Measurements from ENCODE around the gene SNX1.
A peak's percentile ranks its signal among the peaks of the same experiment; 100 is the strongest.
"Not testable (repeated sequence)": the region's sequence is repeated elsewhere in the genome, so short reads cannot be mapped to it uniquely, and the experiment has no call there.

SNX1 gene

GRCh38 chr15:64095795-64096667, at the start of gene SNX1:
SNX1 (plus strand) TSS chr15:64095982; CDS start chr15:64096014, 32 bp downstream.
- Histone ChIP-seq H3K27me3 (ENCODE audit: control insufficient read depth, insufficient read depth, low read length) (no peaks in the 10 kb centered on the region), H3K9ac (ENCODE audit: low read length) (peak within 1 kb of the TSS; percentile 74), H3K27ac (ENCODE audit: low read depth, low read length) (peak within 1 kb of the TSS; percentile 85), H3K36me3 (ENCODE audit: control insufficient read depth, insufficient read depth, low read length) (no peaks in the 10 kb centered on the region), H3K4me3 (ENCODE audit: low read length) (peak within 1 kb of the TSS; percentile 91), H3K4me1 (ENCODE audit: control insufficient read depth, insufficient read depth, low read length) (peaks cover 15% of the 10 kb centered on the region)

DNA sequence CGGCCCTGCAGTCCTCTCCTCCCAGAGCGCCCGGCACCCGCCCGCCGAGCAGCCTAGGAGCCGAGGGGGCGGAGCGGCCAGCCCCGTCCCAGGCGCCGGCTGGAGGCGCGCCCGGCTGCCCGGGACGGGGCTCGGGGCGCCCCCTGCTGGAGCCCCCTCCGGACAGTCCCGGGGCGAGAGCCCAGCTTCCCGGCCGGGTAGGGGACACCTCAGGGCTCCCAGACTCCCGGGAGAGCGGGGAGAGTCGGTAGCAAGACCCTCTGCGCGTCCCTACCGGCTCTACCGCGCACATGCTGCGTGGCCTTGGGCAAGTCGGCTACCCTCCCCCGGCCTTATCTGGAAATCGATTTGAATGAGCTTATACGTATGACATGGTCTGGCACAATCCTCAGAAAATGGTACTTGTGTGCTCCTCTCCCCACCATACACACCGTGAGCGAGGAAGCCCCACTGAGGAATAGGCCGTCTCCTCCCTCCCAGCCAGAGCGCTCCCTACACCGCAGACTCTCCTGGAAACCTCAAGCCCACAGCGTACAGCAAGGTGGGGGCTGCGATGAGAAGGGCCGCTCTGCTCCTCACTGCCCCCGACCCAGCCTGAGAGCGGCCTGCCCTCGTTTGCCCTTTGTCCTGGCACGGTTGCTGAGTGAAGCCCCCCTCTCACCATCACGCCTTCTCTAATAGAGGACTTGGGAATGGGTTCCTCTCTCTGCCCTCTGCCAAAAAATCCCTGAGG, 49.2 kb upstream of the SNX1 start, which contains the start of gene DAPK2:
Gene DAPK2, minus strand, starts transcription at position 65 of the 733 bp plus-strand sequence. CDS start 6,224 bp downstream, outside the sequence.
- H3K4me1 ChIP-seq (ENCODE audit: control insufficient read depth, insufficient read depth, low read length) = no peaks in the 10 kb centered on the region
- H3K27ac ChIP-seq (ENCODE audit: low read depth, low read length) = no peak within 1 kb of the TSS
- H3K4me3 ChIP-seq (ENCODE audit: low read length) = peak within 1 kb of the TSS; percentile 58
- H3K9ac ChIP-seq (ENCODE audit: low read length) = peak within 1 kb of the TSS; percentile 14
- no peaks in the 10 kb centered on the region for H3K27me3 ChIP-seq (ENCODE audit: control insufficient read depth, insufficient read depth, low read length)
- no peaks in the 10 kb centered on the region for H3K36me3 ChIP-seq (ENCODE audit: control insufficient read depth, insufficient read depth, low read length)

GRCh38 chr15:64048781-64049460, 46.9 kb upstream of the SNX1 start:
- Histone ChIP-seq H3K4me3 (ENCODE audit: low read length) (no peak overlapping the region), H3K27me3 (ENCODE audit: control insufficient read depth, insufficient read depth, low read length) (no peaks in the 10 kb centered on the region), H3K4me1 (ENCODE audit: control insufficient read depth, insufficient read depth, low read length) (no peaks in the 10 kb centered on the region), H3K36me3 (ENCODE audit: control insufficient read depth, insufficient read depth, low read length) (no peaks in the 10 kb centered on the region), H3K27ac (ENCODE audit: low read depth, low read length) (no peak overlapping the region), H3K9ac (ENCODE audit: low read length) (no peak overlapping the region)

DNA sequence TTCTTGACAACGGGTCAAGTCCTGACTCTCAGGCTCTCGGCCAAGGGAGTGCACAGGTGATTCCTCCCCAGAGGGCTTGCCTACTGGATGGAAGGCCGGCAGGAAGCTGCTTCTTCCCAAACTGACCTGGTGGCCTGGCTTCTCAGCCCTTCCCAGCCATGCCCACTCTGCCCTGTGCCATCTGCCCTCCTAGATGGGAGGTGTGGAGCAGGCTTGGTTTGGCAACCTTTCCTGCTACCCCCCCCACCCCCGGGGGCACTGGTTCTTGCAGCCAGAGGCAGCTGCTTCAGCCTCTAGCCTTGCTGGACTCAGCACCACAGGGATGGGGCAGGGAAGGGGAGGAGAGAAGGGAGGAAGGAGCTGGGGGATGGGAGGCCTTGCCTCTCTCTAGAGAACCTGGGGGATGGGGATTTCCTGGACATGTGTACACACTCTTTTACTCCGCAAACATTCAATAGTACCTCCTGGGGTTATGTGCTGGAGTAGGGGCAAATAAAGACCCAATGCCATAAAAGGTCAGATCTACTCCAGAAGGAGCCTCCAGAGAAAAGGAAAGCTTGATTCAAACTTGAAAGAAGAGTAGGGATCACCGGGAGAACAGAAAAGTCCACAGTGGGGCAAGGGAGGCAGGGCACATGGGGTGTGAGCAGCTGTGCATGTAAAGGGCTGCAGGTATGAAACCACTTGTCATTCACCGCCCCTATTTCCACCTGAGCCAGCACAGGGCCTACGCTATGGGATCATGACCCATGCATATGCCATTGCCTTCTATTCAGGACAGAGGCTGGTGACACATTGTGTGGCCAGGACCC, 45.3 kb upstream of the SNX1 start:
- no peak overlapping the region for H3K4me3 ChIP-seq (ENCODE audit: low read length)
- no peaks in the 10 kb centered on the region for H3K4me1 ChIP-seq (ENCODE audit: control insufficient read depth, insufficient read depth, low read length)
- H3K27ac ChIP-seq (ENCODE audit: low read depth, low read length) = no peak overlapping the region
- no peaks in the 10 kb centered on the region for H3K36me3 ChIP-seq (ENCODE audit: control insufficient read depth, insufficient read depth, low read length)
- H3K9ac ChIP-seq (ENCODE audit: low read length) = no peak overlapping the region
- no peaks in the 10 kb centered on the region for H3K27me3 ChIP-seq (ENCODE audit: control insufficient read depth, insufficient read depth, low read length)

DNA sequence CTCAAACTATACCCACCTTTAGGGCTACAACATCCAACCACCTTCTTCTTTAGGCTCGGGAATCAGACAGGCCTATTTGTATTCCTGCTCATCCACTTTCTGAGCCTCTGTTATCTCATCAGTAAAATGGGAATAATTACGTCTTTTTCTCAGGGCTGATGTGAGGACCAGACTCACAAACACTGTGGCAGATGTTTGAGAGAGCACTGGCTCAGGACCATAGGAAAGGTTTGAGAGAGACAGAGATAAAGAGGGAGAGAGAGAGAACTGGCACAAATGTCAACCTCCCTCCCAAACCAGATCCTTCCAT, 44.7 kb upstream of the SNX1 start:
- Histone ChIP-seq H3K36me3 (ENCODE audit: control insufficient read depth, insufficient read depth, low read length) (no peaks in the 10 kb centered on the region), H3K9ac (ENCODE audit: low read length) (no peak overlapping the region), H3K4me1 (ENCODE audit: control insufficient read depth, insufficient read depth, low read length) (no peaks in the 10 kb centered on the region), H3K27me3 (ENCODE audit: control insufficient read depth, insufficient read depth, low read length) (no peaks in the 10 kb centered on the region), H3K4me3 (ENCODE audit: low read length) (no peak overlapping the region), H3K27ac (ENCODE audit: low read depth, low read length) (no peak overlapping the region)

DNA sequence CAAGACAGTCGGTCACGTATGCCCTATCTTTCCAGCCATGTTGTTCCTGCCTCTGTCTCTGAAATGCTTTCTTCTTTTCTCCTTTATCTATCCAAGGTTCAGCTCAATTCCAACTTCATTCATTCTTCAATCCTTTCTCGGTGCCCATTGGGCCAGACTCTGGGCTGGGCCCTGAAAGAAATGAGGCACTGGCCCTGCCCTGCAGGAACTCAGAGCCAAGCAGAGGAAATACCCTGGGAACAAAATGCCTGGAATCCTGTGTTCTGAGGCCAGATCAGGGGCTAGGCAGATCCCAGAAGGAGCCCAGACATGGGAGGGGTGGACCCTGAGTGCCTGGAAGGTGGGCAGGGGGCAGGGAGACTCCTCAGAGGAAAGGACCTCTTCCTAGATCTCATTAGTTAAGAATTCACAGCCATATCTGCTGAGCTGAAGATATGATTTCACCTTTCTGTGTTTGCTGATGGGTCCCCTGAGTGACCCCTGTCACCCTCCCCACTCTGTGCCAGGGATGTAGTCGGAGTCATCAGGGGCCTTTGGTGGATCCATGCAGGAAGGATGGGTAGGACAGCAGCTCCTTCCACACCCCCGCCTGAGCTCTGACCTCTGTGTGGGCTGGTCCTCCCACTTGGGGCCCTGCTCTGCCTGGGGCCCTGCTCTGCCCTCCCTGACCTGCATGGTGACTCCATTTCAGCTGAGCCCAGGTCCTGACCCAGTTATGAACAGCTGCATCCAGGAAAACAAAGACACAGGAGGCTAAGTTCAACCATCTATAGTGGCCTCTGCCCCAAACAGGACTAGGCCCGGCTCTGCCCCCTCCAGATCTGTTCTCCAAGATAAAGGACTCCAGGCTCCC, 44.1 kb upstream of the SNX1 start:
- Histone ChIP-seq H3K27ac (ENCODE audit: low read depth, low read length) (no peak overlapping the region), H3K4me3 (ENCODE audit: low read length) (no peak overlapping the region), H3K4me1 (ENCODE audit: control insufficient read depth, insufficient read depth, low read length) (no peaks in the 10 kb centered on the region), H3K27me3 (ENCODE audit: control insufficient read depth, insufficient read depth, low read length) (no peaks in the 10 kb centered on the region), H3K9ac (ENCODE audit: low read length) (no peak overlapping the region), H3K36me3 (ENCODE audit: control insufficient read depth, insufficient read depth, low read length) (no peaks in the 10 kb centered on the region)

GRCh38 chr15:64052925-64053491, 42.8 kb upstream of the SNX1 start:
- no peak overlapping the region for H3K4me3 ChIP-seq (ENCODE audit: low read length)
- H3K4me1 ChIP-seq (ENCODE audit: control insufficient read depth, insufficient read depth, low read length) = no peaks in the 10 kb centered on the region
- no peaks in the 10 kb centered on the region for H3K36me3 ChIP-seq (ENCODE audit: control insufficient read depth, insufficient read depth, low read length)
- no peak overlapping the region for H3K27ac ChIP-seq (ENCODE audit: low read depth, low read length)
- no peaks in the 10 kb centered on the region for H3K27me3 ChIP-seq (ENCODE audit: control insufficient read depth, insufficient read depth, low read length)
- H3K9ac ChIP-seq (ENCODE audit: low read length) = no peak overlapping the region

DNA sequence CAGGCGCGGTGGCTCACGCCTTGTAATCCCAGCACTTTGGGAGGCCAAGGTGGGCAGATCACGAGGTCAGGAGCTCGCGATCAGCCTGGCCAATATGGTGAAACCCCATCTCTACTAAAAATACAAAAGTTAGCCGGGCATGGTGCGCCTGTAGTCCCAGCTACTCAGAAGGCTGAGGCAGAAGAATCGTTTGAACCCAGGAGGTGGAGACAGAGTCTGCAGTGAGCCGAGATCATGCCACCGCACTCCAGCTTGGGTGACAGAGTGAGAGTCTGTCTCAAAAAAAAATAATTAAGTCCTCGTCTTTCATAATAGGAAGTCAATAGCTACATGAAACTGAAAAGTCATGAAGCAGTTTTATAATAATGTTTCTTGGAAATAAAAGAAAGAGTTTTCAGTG, 42.1 kb upstream of the SNX1 start:
- H3K36me3 ChIP-seq (ENCODE audit: control insufficient read depth, insufficient read depth, low read length); H3K4me1 ChIP-seq (ENCODE audit: control insufficient read depth, insufficient read depth, low read length); H3K4me3 ChIP-seq (ENCODE audit: low read length); H3K9ac ChIP-seq (ENCODE audit: low read length); H3K27me3 ChIP-seq (ENCODE audit: control insufficient read depth, insufficient read depth, low read length); H3K27ac ChIP-seq (ENCODE audit: low read depth, low read length): not testable (repeated sequence)

DNA sequence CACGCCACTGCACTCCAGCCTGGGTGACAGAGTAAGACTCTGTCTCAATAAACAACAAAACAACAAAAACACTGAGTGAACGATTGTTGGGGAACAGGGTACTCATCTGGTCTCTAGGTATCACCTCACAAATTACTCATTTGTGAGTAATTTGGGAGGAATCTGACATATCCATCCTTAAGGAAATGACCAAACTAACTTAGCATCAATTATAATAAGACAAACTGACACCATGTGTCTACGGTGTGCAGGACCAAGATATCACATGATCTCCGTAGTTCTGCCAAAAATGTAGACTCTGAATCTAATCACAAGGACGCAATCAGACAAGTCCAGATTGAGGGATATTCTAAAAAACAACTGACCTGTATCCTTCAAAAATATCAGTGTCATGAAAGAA, 37.5 kb upstream of the SNX1 start:
- Histone ChIP-seq H3K4me3 (ENCODE audit: low read length) (no peak overlapping the region), H3K9ac (ENCODE audit: low read length) (no peak overlapping the region), H3K36me3 (ENCODE audit: control insufficient read depth, insufficient read depth, low read length) (no peaks in the 10 kb centered on the region), H3K27ac (ENCODE audit: low read depth, low read length) (no peak overlapping the region), H3K27me3 (ENCODE audit: control insufficient read depth, insufficient read depth, low read length) (no peaks in the 10 kb centered on the region), H3K4me1 (ENCODE audit: control insufficient read depth, insufficient read depth, low read length) (no peaks in the 10 kb centered on the region)

GRCh38 chr15:64059104-64059503, 36.7 kb upstream of the SNX1 start:
- not testable (repeated sequence) for H3K4me3 ChIP-seq (ENCODE audit: low read length); H3K27ac ChIP-seq (ENCODE audit: low read depth, low read length)

GRCh38 chr15:64060716-64061115, 35.1 kb upstream of the SNX1 start:
- Histone ChIP-seq H3K4me1 (ENCODE audit: control insufficient read depth, insufficient read depth, low read length) (no peaks in the 10 kb centered on the region), H3K9ac (ENCODE audit: low read length) (no peak overlapping the region), H3K36me3 (ENCODE audit: control insufficient read depth, insufficient read depth, low read length) (no peaks in the 10 kb centered on the region), H3K27ac (ENCODE audit: low read depth, low read length) (no peak overlapping the region), H3K27me3 (ENCODE audit: control insufficient read depth, insufficient read depth, low read length) (no peaks in the 10 kb centered on the region), H3K4me3 (ENCODE audit: low read length) (no peak overlapping the region)

More at GRCh38 chr15:64059104-64059503, 36.7 kb upstream of the SNX1 start:
- H3K4me1 ChIP-seq (ENCODE audit: control insufficient read depth, insufficient read depth, low read length); H3K36me3 ChIP-seq (ENCODE audit: control insufficient read depth, insufficient read depth, low read length); H3K9ac ChIP-seq (ENCODE audit: low read length); H3K27me3 ChIP-seq (ENCODE audit: control insufficient read depth, insufficient read depth, low read length): not testable (repeated sequence)

All from rectal smooth muscle tissue (tissue), 1 donor.